MCF 10A (cell line): ENCODE data around the gene CPSF4L. TPM values are rescaled to one million over a fixed set of nuclear protein-coding genes. Genes with fewer than 3 reads are reported as not detected.

ENCODE experiments used
- BruUV-seq: library from RNA; stranded (reverse); fragments of 400-500 nt; replicated peaks from 2 replicates; lab custom pipeline; 2021; lab: Mats Ljungman, UMichigan
- CTCF ChIA-PET: fragments of 300-600 bp; sonication (Branson Sonifier 250); formaldehyde crosslinking; extraction: SDS; loops from one replicate; lab custom pipeline; 2021; ENCODE audit warnings: antibody characterized with exemption, inconsistent platforms; lab: Yijun Ruan, JAX
- POLR2A ChIA-PET: fragments of 300-600, 350-650 bp; sonication (Branson Sonifier 250); formaldehyde crosslinking; extraction: SDS; loops from one replicate; lab custom pipeline; 2020; ENCODE audit warnings: antibody characterized with exemption, inconsistent platforms; lab: Yijun Ruan, JAX
- DNase-seq: peaks from one replicate; pipeline ENCODE4 v3.0.0-alpha.2; 2018; ENCODE audit not compliant: unreplicated experiment
- H3K27ac Mint-ChIP-seq: one replicate; pipeline ENCODE4 v1.8.0; 2022; ENCODE audit warnings: mild to moderate bottlenecking, low read depth, mixed read lengths; ENCODE audit not compliant: unreplicated experiment
- H3K27me3 Mint-ChIP-seq: one replicate; pipeline ENCODE4 v1.8.0; 2022; ENCODE audit warnings: mixed read lengths; ENCODE audit not compliant: insufficient read depth, unreplicated experiment
- H3K36me3 Mint-ChIP-seq: one replicate; pipeline ENCODE4 v1.8.0; 2022; ENCODE audit warnings: mild to moderate bottlenecking, moderate library complexity, mixed read lengths; ENCODE audit not compliant: insufficient read depth, unreplicated experiment
- H3K4me1 Mint-ChIP-seq: one replicate; pipeline ENCODE4 v1.8.0; 2022; ENCODE audit warnings: mixed read lengths; ENCODE audit not compliant: insufficient read depth, unreplicated experiment
- H3K4me3 Mint-ChIP-seq: one replicate; pipeline ENCODE4 v1.8.0; 2022; ENCODE audit warnings: mild to moderate bottlenecking, moderate library complexity, mixed read lengths; ENCODE audit not compliant: unreplicated experiment
- H3K9me3 Mint-ChIP-seq: one replicate; pipeline ENCODE4 v1.8.0; 2022; ENCODE audit warnings: mixed read lengths; ENCODE audit not compliant: unreplicated experiment
- CTCF ChIP-seq: fragments of 200-600 bp; IDR thresholded peaks from one replicate; pipeline ENCODE4 v1.8.0; 2022; ENCODE audit warnings: antibody characterized with exemption, mild to moderate bottlenecking; ENCODE audit not compliant: unreplicated experiment
- intact Hi-C: fragments of 100-400 bp; cut with micrococcal nuclease; formaldehyde crosslinking; loops from 2 replicates; pipeline ENCODE4 v1.14.1; 2022
- total RNA-seq: library from RNA; stranded (reverse); gene quantifications from 2 replicates; pipeline ENCODE4 v1.2.3, GENCODE V29; 2022

CPSF4L gene
- total RNA-seq, 1 experiment from 2014 or later, result not detected

DNA sequence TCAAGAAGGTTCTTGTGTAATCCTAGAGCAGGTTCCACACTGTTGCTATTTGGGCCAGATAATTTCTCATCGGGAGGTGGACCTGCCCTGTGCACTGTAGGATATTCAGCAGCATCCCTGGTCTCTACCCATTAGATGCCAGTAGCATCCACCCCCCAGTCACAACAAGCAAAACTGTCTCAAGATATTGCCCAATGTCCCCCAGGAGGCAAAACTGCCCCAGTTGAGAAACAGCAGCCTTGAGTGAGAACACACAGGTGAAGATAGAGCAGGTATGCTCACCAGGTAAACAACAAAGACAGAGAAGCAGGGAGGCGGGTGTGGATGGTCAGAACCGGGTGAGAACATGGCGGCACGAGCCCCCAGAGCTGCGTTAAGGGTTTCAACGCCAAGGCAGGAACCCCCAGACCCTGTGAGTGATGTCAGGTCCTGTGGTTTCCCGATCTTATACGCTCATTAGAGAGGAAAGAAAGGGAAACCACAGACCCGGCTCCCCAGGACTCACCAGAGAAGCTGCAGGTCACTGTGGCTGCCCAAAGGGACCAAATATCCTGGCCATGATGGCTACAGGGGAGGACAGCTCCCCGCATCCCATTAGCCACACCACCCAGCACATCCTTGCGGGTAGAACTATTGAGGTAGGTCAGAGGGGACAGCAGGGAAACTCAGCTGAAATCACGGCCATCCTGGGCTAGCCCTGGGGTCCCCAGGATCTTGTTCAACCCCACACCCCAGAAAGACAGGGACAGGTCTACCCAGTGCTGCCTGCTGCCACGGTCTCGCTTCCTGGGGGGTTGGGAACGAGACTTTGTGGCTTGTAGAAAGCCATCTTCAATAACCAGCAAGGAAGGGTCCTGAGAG, 28.9 kb upstream of the CPSF4L start:
- BruUV-seq, result no TSS peak
- Mint-ChIP-seq H3K27ac (peak overlapping the region; percentile 89), H3K36me3 (peaks cover 8% of the 10 kb centered on the region), H3K4me1 (peaks cover 68% of the 10 kb centered on the region), H3K9me3 (no peaks in the 10 kb centered on the region), H3K4me3 (no peak overlapping the region), H3K27me3 (no peaks in the 10 kb centered on the region)
- TF ChIP-seq CTCF, result no peak
- ChIA-PET POLR2A (interaction anchor here (0.8 to 5.8 kb wide), 6 partner anchors 10 to 69 kb away, joined by 3 to 96 read pairs (median 4); partner anchors contain the start of gene CDC42EP4), CTCF (interaction anchor here (0.6 to 1.3 kb wide), 7 partner anchors 20 to 926 kb away, joined by 3 to 6 read pairs (median 4); no protein-coding TSS in a partner anchor)
- intact Hi-C loops, result no loop called here
- peak; percentile 43 for DNase-seq

DNA sequence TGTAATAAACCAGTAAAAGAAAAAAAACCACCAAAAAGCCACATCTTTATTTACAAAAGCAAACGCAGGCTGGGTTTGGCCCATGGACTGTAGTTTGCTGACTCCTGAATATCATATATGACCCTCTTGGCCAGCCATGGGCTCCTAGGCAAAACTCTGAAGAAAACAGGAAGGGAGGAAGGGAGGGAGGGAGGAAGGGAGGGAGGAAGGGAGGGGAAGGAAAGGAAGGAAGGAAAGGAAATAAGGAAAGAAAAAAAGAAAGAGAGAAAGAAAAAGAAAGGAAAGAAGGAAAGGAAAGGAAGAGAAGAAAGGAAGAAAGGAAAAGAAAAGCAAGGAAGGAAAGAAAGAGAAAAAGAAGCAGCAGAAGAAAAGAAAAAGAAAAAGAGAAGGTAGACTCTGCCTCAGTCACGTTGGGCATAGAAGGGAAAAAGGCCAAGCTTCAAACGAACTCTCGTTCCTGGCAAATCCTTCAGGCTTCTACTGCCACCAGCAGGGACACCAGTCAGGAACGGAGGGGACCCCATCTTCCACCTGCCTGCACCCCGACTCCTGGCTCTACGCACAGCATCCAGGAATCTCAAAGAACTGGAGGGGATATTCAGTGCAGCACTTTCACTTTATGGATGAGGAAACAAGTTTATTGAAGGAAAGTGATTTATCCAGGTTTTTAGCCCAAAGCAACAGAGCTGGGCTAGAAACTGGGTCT, 28.0 kb upstream of the CPSF4L start:
- POLR2A ChIA-PET, result interaction anchor here (0.8 to 5.8 kb wide), 2 partner anchors 9 to 20 kb away, joined by 3 to 96 read pairs; partner anchors contain the start of gene CDC42EP4

GRCh38 chr17:73288534-73289302, 27.0 kb upstream of the CPSF4L start:
- no peak for DNase-seq
- POLR2A ChIA-PET, result interaction anchor here (0.7 kb wide), 1 partner anchor 47 kb away, joined by 3 read pairs; no protein-coding TSS in a partner anchor
- peaks cover 67% of the 10 kb centered on the region for H3K4me1 Mint-ChIP-seq
- H3K27ac Mint-ChIP-seq, result no peak overlapping the region
- no peak overlapping the region for H3K4me3 Mint-ChIP-seq
- H3K36me3 Mint-ChIP-seq, result peaks cover 10% of the 10 kb centered on the region
- no TSS peak for BruUV-seq
- no peaks in the 10 kb centered on the region for H3K27me3 Mint-ChIP-seq
- no peak for TF ChIP-seq CTCF
- H3K9me3 Mint-ChIP-seq, result no peaks in the 10 kb centered on the region
- intact Hi-C loops, result no loop called here
- CTCF ChIA-PET, result interaction anchor here (0.6 to 1.1 kb wide), 3 partner anchors 32 to 101 kb away, joined by 3 to 4 read pairs (median 4); no protein-coding TSS in a partner anchor

More for the DNA sequence above, 28.0 kb upstream of the CPSF4L start:
- Mint-ChIP-seq H3K36me3 (peaks cover 12% of the 10 kb centered on the region), H3K4me3 (no peak overlapping the region), H3K27ac (no peak overlapping the region), H3K9me3 (no peaks in the 10 kb centered on the region), H3K27me3 (no peaks in the 10 kb centered on the region), H3K4me1 (peaks cover 68% of the 10 kb centered on the region)
- CTCF ChIA-PET, result interaction anchor here (1.1 kb wide), 2 partner anchors 33 to 80 kb away, joined by 4 read pairs; no protein-coding TSS in a partner anchor
- no peak for TF ChIP-seq CTCF
- intact Hi-C loops, result no loop called here
- no peak for DNase-seq
- BruUV-seq, result no TSS peak
